Gastroesophageal sphincter (tissue), 4 donors: ENCODE data around the gene PTGDS. TPM values are rescaled to one million over a fixed set of nuclear protein-coding genes. Genes with fewer than 3 reads are reported as not detected.

Experiments
- ATAC-seq: fragments of 150-250 bp; one replicate; pipeline ENCODE4 v1.9.1; 2016; ENCODE audit warnings: mild to moderate bottlenecking, moderate library complexity
- H3K27ac ChIP-seq, 4 donors: fragments of 200-600 bp; sonication (generic) in 3 of 4; 1 replicate in 3 of 4; 2 replicates in 1 of 4; pipeline ENCODE4 v1.5.1; 2016 to 2019
- H3K27me3 ChIP-seq: fragments of 200-600 bp; sonication (generic); one replicate; pipeline ENCODE4 v1.5.1; 2019
- H3K36me3 ChIP-seq, 2 donors: fragments of 200-600 bp; sonication (generic); one replicate each; pipeline ENCODE4 v1.5.1; 2019; ENCODE audit warnings: control low read depth in 1 of 2
- H3K4me1 ChIP-seq, 3 donors: fragments of 200-600 bp; sonication (generic); 1 replicate in 2 of 3; 2 replicates in 1 of 3; pipeline ENCODE4 v1.5.1; 2016 to 2019; ENCODE audit warnings: control low read depth in 2 of 3
- H3K4me3 ChIP-seq, 2 donors: fragments of 200-600 bp; sonication (generic); one replicate each; pipeline ENCODE4 v1.5.1; 2019; ENCODE audit warnings: mild to moderate bottlenecking in 1 of 2, moderate library complexity in 1 of 2
- H3K9me3 ChIP-seq, 3 donors: fragments of 200-600 bp; sonication (generic); one replicate each; pipeline ENCODE4 v1.5.1; 2017 to 2019; ENCODE audit warnings: control low read depth in 2 of 3
- CTCF ChIP-seq, 4 experiments: fragments of 200-600 bp in 2 of 4; fragments of 450-650 bp in 2 of 4; sonication (generic) in 1 of 4; IDR thresholded peaks; one replicate each; pipeline ENCODE4 v1.5.1; 2017 to 2019; ENCODE audit warnings: antibody characterized with exemption in 4 of 4, mild to moderate bottlenecking in 2 of 4, moderate library complexity in 2 of 4
- EP300 ChIP-seq: sonication (generic); formaldehyde crosslinking; IDR thresholded peaks from one replicate; pipeline ENCODE4 v1.6.1; 2017; ENCODE audit warnings: antibody characterized with exemption, mild to moderate bottlenecking
- POLR2A ChIP-seq, 2 donors: fragments of 450-650 bp; IDR thresholded peaks; one replicate each; pipeline ENCODE4 v1.6.1; 2017; ENCODE audit warnings: antibody characterized with exemption in 2 of 2, mild to moderate bottlenecking in 2 of 2, moderate library complexity in 1 of 2
- POLR2AphosphoS5 ChIP-seq: sonication (generic); formaldehyde crosslinking; IDR thresholded peaks from one replicate; pipeline ENCODE4 v1.6.1; 2017; ENCODE audit warnings: antibody characterized with exemption
- WGBS, 2 donors: methylation state at CpG; one replicate each; pipeline ENCODE4 v1.1.5; 2018; ENCODE audit warnings: low coverage in 1 of 2; 5-methylcytosine and 5-hydroxymethylcytosine counted together
- total RNA-seq, 4 donors: library from RNA; depleted of rRNA; stranded (reverse); fragments of >200 nt; gene quantifications; one replicate each; pipeline ENCODE4 v1.1.0, GENCODE V29; 2016

PTGDS gene
- total RNA-seq, 4 donors from 2014 or later = 7.4 to 132 (median 29.7) TPM

- no CpG with 5 or more reads among the region's 23 CpGs for WGBS, 2 donors
- ATAC-seq = no peak
- Histone ChIP-seq H3K27me3 (no peaks in the 10 kb centered on the region), H3K27ac (no peak overlapping the region), H3K36me3 (peaks cover 0 to 100% of the 10 kb centered on the region in 2 donors), H3K4me3 (no peak overlapping the region), H3K9me3 (no peaks in the 10 kb centered on the region), H3K4me1 (no peaks in the 10 kb centered on the region)
- no peak for TF ChIP-seq EP300
- TF ChIP-seq CTCF (IDR thresholded peaks at IDR 0.05) = no peak
- TF ChIP-seq POLR2A (IDR thresholded peaks at IDR 0.05) = no peak
- no peak for TF ChIP-seq POLR2AphosphoS5
These were observed 36.9 kb downstream of the PTGDS start for GRCh38 chr9:137014166-137014565.

GRCh38 chr9:137014776-137015539, 37.7 kb downstream of the PTGDS start:
- peaks cover 0 to 98% of the 10 kb centered on the region in 2 donors for H3K36me3 ChIP-seq
- TF ChIP-seq POLR2A (IDR thresholded peaks at IDR 0.05) (no peak), POLR2AphosphoS5 (no peak), EP300 (no peak), CTCF (IDR thresholded peaks at IDR 0.05) (no peak)

GRCh38 chr9:137015540-137015930, 38.2 kb downstream of the PTGDS start:
- TF ChIP-seq POLR2AphosphoS5 = no peak
- TF ChIP-seq POLR2A (IDR thresholded peaks at IDR 0.05) = no peak
- no peak for ATAC-seq
- WGBS, 2 donors = 100% methylated on average over 14 of the region's 25 CpGs; no CpG with 5 or more reads in 1 of the 2 donors

More at GRCh38 chr9:137014776-137015539, 37.7 kb downstream of the PTGDS start:
- Histone ChIP-seq H3K27ac (no peak overlapping the region), H3K4me1 (no peaks in the 10 kb centered on the region), H3K4me3 (no peak overlapping the region), H3K27me3 (no peaks in the 10 kb centered on the region), H3K9me3 (no peaks in the 10 kb centered on the region)
- no peak for ATAC-seq
- no CpG with 5 or more reads among the region's 36 CpGs for WGBS, 2 donors

GRCh38 chr9:137015976-137016375, 38.7 kb downstream of the PTGDS start:
- Histone ChIP-seq H3K4me1 (no peaks in the 10 kb centered on the region), H3K9me3 (no peaks in the 10 kb centered on the region), H3K27me3 (no peaks in the 10 kb centered on the region), H3K27ac (no peak overlapping the region), H3K36me3 (peaks cover 0 to 98% of the 10 kb centered on the region in 2 donors), H3K4me3 (no peak overlapping the region)
- no peak for ATAC-seq
- no peak for TF ChIP-seq CTCF (IDR thresholded peaks at IDR 0.05)
- TF ChIP-seq POLR2A (IDR thresholded peaks at IDR 0.05) = no peak
- TF ChIP-seq EP300 = no peak
- no peak for TF ChIP-seq POLR2AphosphoS5
- WGBS, 2 donors = no CpG with 5 or more reads among the region's 21 CpGs

More at GRCh38 chr9:137015540-137015930, 38.2 kb downstream of the PTGDS start:
- Histone ChIP-seq H3K27me3 (no peaks in the 10 kb centered on the region), H3K27ac (no peak overlapping the region), H3K4me1 (no peaks in the 10 kb centered on the region), H3K4me3 (no peak overlapping the region), H3K36me3 (peaks cover 0 to 98% of the 10 kb centered on the region in 2 donors), H3K9me3 (no peaks in the 10 kb centered on the region)

- Histone ChIP-seq H3K4me3 (no peak overlapping the region), H3K9me3 (no peaks in the 10 kb centered on the region), H3K27me3 (no peaks in the 10 kb centered on the region), H3K27ac (no peak overlapping the region), H3K4me1 (no peaks in the 10 kb centered on the region), H3K36me3 (peaks cover 0 to 98% of the 10 kb centered on the region in 2 donors)
- TF ChIP-seq POLR2AphosphoS5 (no peak), EP300 (no peak), POLR2A (IDR thresholded peaks at IDR 0.05) (no peak), CTCF (IDR thresholded peaks at IDR 0.05) (no peak)
- ATAC-seq = no peak
- WGBS, 2 donors = no CpG with 5 or more reads among the region's 16 CpGs
These were observed 39.1 kb downstream of the PTGDS start for GRCh38 chr9:137016436-137016835.
